Progenitor cell of endocrine pancreas (in vitro differentiated cells): ENCODE results near the gene MAL. TPM values are rescaled to one million over a fixed set of nuclear protein-coding genes. Genes with fewer than 3 reads are reported as not detected.

Experiments
- DNase-seq: peaks from one replicate; pipeline ENCODE4 v3.0.0; 2021; ENCODE audit warnings: low spot score; ENCODE audit not compliant: unreplicated experiment
- H3K27ac Mint-ChIP-seq: 2 replicates; pipeline ENCODE4 v1.8.0; 2021; ENCODE audit warnings: mild to moderate bottlenecking, moderate library complexity, mixed read lengths
- H3K27me3 Mint-ChIP-seq: 2 replicates; pipeline ENCODE4 v1.8.0; 2021; ENCODE audit warnings: mixed read lengths
- H3K36me3 Mint-ChIP-seq: 2 replicates; pipeline ENCODE4 v1.8.0; 2022; ENCODE audit warnings: mixed read lengths; ENCODE audit not compliant: insufficient read depth
- H3K4me1 Mint-ChIP-seq: 2 replicates; pipeline ENCODE4 v1.8.0; 2021; ENCODE audit warnings: low read depth, mixed read lengths
- H3K4me3 Mint-ChIP-seq: 2 replicates; pipeline ENCODE4 v1.8.0; 2021; ENCODE audit warnings: low read depth, mild to moderate bottlenecking, moderate library complexity, mixed read lengths
- H3K9me3 Mint-ChIP-seq: 2 replicates; pipeline ENCODE4 v1.8.0; 2021; ENCODE audit warnings: low read depth, mixed read lengths
- total RNA-seq: library from RNA; stranded (reverse); gene quantifications from 2 replicates; pipeline ENCODE4 v1.2.1, GENCODE V29; 2021
- TF ChIP-seq, protein P1 (sequence below): fragments of 200-600 bp; sonication (generic); IDR thresholded peaks from one replicate; pipeline ENCODE4 v1.5.0; 2021; ENCODE audit warnings: antibody characterized with exemption, mild to moderate bottlenecking; ENCODE audit not compliant: unreplicated experiment

MAL gene
- total RNA-seq, 1 donor from 2014 or later: not detected

DNA sequence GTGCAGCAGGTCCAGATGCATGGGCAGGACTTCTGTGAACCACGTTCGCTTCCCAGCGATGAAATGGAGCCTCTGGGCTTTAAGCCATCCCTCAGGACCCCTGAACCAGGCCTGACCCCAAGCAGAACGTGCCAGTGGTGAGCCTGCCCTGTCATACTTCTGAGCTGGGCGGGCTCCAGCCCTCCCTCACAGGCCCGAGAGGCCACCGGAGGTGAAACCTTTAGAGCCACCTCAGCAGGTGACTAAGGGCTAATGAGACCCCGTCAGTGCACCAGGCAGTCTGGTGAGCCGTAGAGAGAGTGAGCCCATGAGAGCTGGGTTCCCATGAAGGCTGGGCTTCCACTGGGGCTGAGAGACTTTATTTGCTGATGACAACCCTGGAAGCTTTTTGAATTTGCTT lies 8.9 kb upstream of the MAL start:
- Mint-ChIP-seq H3K9me3 (no peaks in the 10 kb centered on the region), H3K27me3 (peaks cover 18% of the 10 kb centered on the region), H3K27ac (no peak overlapping the region), H3K4me1 (peaks cover 7% of the 10 kb centered on the region), H3K4me3 (no peak overlapping the region), H3K36me3 (no peaks in the 10 kb centered on the region)
- TF ChIP-seq, protein P1, sequence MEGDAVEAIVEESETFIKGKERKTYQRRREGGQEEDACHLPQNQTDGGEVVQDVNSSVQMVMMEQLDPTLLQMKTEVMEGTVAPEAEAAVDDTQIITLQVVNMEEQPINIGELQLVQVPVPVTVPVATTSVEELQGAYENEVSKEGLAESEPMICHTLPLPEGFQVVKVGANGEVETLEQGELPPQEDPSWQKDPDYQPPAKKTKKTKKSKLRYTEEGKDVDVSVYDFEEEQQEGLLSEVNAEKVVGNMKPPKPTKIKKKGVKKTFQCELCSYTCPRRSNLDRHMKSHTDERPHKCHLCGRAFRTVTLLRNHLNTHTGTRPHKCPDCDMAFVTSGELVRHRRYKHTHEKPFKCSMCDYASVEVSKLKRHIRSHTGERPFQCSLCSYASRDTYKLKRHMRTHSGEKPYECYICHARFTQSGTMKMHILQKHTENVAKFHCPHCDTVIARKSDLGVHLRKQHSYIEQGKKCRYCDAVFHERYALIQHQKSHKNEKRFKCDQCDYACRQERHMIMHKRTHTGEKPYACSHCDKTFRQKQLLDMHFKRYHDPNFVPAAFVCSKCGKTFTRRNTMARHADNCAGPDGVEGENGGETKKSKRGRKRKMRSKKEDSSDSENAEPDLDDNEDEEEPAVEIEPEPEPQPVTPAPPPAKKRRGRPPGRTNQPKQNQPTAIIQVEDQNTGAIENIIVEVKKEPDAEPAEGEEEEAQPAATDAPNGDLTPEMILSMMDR: no peak
- DNase-seq: no peak

DNA sequence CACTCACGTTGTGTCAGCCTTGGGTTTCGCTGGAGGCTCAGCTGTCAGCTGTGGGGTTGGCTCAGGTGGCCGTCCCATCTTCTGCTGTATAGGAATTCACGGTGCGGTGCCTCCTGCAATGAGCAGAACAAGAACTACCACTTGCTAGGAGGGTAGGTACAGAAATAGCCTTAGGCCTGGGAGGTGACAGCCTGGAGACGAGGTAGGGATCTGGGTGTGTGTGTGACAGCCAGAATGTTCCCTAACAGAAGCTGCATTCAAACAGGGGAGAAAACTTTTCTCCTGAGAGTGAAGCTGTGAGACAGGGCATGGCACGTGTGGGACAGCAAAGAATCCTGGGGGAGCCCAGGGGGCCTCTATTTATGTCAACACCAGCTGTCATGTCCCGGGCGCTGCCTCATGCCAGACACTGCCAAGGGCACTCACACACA lies 8.4 kb upstream of the MAL start:
- Mint-ChIP-seq H3K4me1 (peaks cover 7% of the 10 kb centered on the region), H3K36me3 (no peaks in the 10 kb centered on the region), H3K4me3 (no peak overlapping the region), H3K9me3 (no peaks in the 10 kb centered on the region), H3K27ac (peak overlapping the region; percentile 11), H3K27me3 (peaks cover 19% of the 10 kb centered on the region)
- DNase-seq: no peak
- TF ChIP-seq, protein P1: no peak

DNA sequence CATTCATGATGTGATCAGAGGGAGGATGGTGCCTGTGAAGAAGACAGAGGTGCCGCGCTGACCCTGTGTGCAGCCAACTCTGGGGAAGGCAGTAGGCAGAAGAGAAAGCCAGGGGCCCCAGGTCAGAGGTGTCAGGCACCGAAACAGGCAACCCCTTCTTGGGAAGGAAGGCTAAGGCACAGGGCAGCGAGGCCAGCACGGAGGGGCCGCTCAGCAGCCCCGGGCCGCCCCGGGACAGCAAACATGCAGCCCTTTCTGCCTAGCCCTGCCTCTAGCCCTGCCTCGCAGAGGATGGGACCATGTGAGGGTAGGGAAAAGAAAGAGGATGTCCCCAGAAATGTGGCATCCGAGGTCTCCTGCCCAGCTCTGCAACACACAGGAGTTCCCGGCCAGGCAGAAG lies 7.7 kb upstream of the MAL start:
- H3K9me3 Mint-ChIP-seq: no peaks in the 10 kb centered on the region
- peak overlapping the region; percentile 11 for H3K27ac Mint-ChIP-seq

DNA sequence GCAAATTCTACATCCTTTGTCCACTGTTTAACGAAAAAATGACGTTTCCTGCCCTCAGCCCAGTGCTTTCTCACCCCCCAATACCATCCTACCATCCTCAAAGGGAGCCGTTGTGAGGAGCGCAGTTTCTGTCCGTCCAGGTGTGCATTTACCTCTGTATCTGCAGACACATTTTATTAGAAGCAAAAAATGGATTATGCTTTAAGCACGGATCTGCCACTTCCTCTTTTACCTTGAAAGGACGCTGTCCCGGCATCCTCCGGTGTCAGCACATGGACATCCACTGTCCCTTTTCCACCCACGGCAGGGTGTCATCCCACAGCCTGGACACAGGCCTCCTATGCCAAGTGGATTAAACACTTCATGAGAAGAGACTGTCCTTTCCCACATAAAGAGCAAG lies 7.2 kb upstream of the MAL start:
- H3K27me3 Mint-ChIP-seq: peaks cover 30% of the 10 kb centered on the region
- no peak for DNase-seq
- no peaks in the 10 kb centered on the region for H3K9me3 Mint-ChIP-seq
- H3K4me1 Mint-ChIP-seq: peaks cover 7% of the 10 kb centered on the region
- H3K4me3 Mint-ChIP-seq: no peak overlapping the region
- no peaks in the 10 kb centered on the region for H3K36me3 Mint-ChIP-seq
- TF ChIP-seq, protein P1: no peak
- no peak overlapping the region for H3K27ac Mint-ChIP-seq

More for the DNA sequence above, 7.7 kb upstream of the MAL start:
- Mint-ChIP-seq H3K27me3 (peaks cover 26% of the 10 kb centered on the region), H3K4me1 (peaks cover 7% of the 10 kb centered on the region), H3K36me3 (no peaks in the 10 kb centered on the region), H3K4me3 (no peak overlapping the region)
- TF ChIP-seq, protein P1: no peak
- DNase-seq: no peak

DNA sequence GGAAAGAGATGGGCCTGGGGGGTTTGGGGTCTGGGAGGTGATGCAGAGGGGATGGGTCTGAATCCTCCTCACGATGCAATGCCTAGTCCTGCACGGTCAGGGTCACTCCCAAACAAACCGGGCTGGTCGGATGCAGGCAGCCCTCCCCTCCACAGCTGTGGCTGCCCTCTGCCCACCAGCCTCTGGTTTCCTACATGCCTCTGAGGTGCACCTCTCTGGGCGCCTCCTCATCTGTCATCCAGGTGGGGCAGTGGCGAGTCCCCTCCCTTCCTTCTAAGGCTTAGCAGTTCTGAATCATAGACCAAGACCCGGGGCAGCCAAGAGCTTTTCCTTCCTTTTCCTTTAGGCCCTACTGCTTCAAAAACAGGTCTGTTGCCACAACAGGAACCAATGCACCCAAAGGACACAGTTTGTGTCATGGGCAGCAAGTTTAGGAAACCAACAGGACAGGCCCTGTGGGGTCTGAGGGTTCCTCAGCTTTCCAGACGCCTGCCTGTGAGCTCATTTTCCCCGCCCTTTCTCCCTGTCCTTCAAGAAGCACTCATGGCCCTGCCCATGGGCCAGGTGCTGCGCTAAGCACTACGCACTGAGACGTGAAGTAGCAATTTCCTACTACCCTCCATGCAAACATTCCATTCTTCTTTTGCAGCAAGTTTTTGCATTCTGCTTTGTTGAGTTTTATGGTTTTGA lies 6.5 kb upstream of the MAL start:
- Mint-ChIP-seq H3K27ac (no peak overlapping the region), H3K9me3 (no peaks in the 10 kb centered on the region), H3K36me3 (no peaks in the 10 kb centered on the region), H3K4me3 (no peak overlapping the region), H3K27me3 (peaks cover 37% of the 10 kb centered on the region), H3K4me1 (peaks cover 7% of the 10 kb centered on the region)
- no peak for DNase-seq
- TF ChIP-seq, protein P1: no peak
